Muscle of leg (tissue), 16 donors: ENCODE results near the gene SALL2. TPM values are rescaled to one million over a fixed set of nuclear protein-coding genes. Genes with fewer than 3 reads are reported as not detected.
A peak's percentile ranks its signal among the peaks of the same experiment; 100 is the strongest.
"Not testable (repeated sequence)": the region's sequence is repeated elsewhere in the genome, so short reads cannot be mapped to it uniquely, and the experiment has no call there.

Experiments
- DNase-seq: peaks from one replicate; pipeline ENCODE4 v3.0.0; 2013
- H3K27ac ChIP-seq: one replicate; pipeline ENCODE4 v1.5.1; 2013; ENCODE audit warnings: mild to moderate bottlenecking, low read length, control low read depth
- H3K27me3 ChIP-seq: one replicate; pipeline ENCODE4 v1.6.1; 2013; ENCODE audit warnings: low read length; ENCODE audit not compliant: control insufficient read depth, insufficient read depth
- H3K36me3 ChIP-seq: one replicate; pipeline ENCODE4 v1.6.1; 2013; ENCODE audit warnings: low read length; ENCODE audit not compliant: control insufficient read depth, insufficient read depth
- H3K4me1 ChIP-seq: one replicate; pipeline ENCODE4 v1.6.1; 2013; ENCODE audit warnings: low read length; ENCODE audit not compliant: control insufficient read depth, insufficient read depth
- H3K4me3 ChIP-seq: one replicate; pipeline ENCODE4 v1.5.1; 2013; ENCODE audit warnings: low read length, control low read depth
- H3K9me3 ChIP-seq: replicated peaks from 2 replicates; pipeline ENCODE4 v1.6.1; 2013; ENCODE audit warnings: low read depth, low read length; ENCODE audit not compliant: control insufficient read depth
- WGBS: methylation state at CpG from one replicate; pipeline ENCODE4 v1.1.5; 2013; ENCODE audit warnings: missing lambda C conversion rate; ENCODE audit not compliant: insufficient coverage; 5-methylcytosine and 5-hydroxymethylcytosine counted together
- long read RNA-seq, 11 donors: transcript quantifications; one replicate each; lab custom pipeline, GENCODE V29; 2026
- polyA plus RNA-seq, 8 donors: library from polyadenylated mRNA; unstranded; fragments of 120-200 nt; gene quantifications; one replicate each; pipeline versions ENCODE4 v1.2.1 to v1.2.3, GENCODE V29; 2013; ENCODE audit warnings: inconsistent platforms in 1 of 8, low replicate concordance in 1 of 8; ENCODE audit not compliant: insufficient read length in 8 of 8, insufficient read depth in 1 of 8
- total RNA-seq: library from RNA; stranded (reverse); fragments of 120-200 nt; gene quantifications from one replicate; pipeline ENCODE4 v1.2.4, GENCODE V29; 2013

Gene SALL2
- total RNA-seq (7.1 TPM), polyA plus RNA-seq (10 to 100 TPM; 10.4 to 21.6 (median 15.2) TPM)
- long read RNA-seq, donor 1, partial matches to known transcripts: 0 of 4 reads
- long read RNA-seq, donor 1, other reads (novel, unspliced or antisense): 0 of 4 reads
- long read RNA-seq, donor 2: 0 reads
- long read RNA-seq, donor 3, partial matches to known transcripts: 0 of 2 reads
- long read RNA-seq, donor 3, other reads (novel, unspliced or antisense): 0 of 2 reads
- long read RNA-seq, donor 4, transcript SALL2-202 (2 exons, 659 nt): major isoform, 5 of 5 reads
- long read RNA-seq, donor 4, partial matches to known transcripts: 0 of 5 reads
- long read RNA-seq, donor 4, other reads (novel, unspliced or antisense): 0 of 5 reads
- long read RNA-seq, donor 5, transcript SALL2-202 (2 exons, 659 nt): major isoform, 6 of 6 reads
- long read RNA-seq, donor 5, partial matches to known transcripts: 0 of 6 reads
- long read RNA-seq, donor 5, other reads (novel, unspliced or antisense): 0 of 6 reads
- long read RNA-seq, donor 6, partial matches to known transcripts: 0 of 2 reads
- long read RNA-seq, donor 6, other reads (novel, unspliced or antisense): 0 of 2 reads
- long read RNA-seq, donor 7, partial matches to known transcripts: 0 of 3 reads
- long read RNA-seq, donor 7, other reads (novel, unspliced or antisense): 0 of 3 reads
- long read RNA-seq, donor 8: 0 reads
- long read RNA-seq, donor 9, transcript SALL2-202 (2 exons, 659 nt): major isoform, 5 of 5 reads
- long read RNA-seq, donor 9, partial matches to known transcripts: 0 of 5 reads
- long read RNA-seq, donor 9, other reads (novel, unspliced or antisense): 0 of 5 reads
- long read RNA-seq, donor 10, transcript SALL2-202 (2 exons, 659 nt): major isoform, 6 of 6 reads
- long read RNA-seq, donor 10, partial matches to known transcripts: 0 of 6 reads
- long read RNA-seq, donor 10, other reads (novel, unspliced or antisense): 0 of 6 reads
- long read RNA-seq, donor 11, partial matches to known transcripts: 0 of 4 reads
- long read RNA-seq, donor 11, other reads (novel, unspliced or antisense): 0 of 4 reads

GRCh38 chr14:21525962-21526671, at the start of gene SALL2:
SALL2 (minus strand) TSS chr14:21526346; CDS start chr14:21526127, 219 bp downstream.
- Histone ChIP-seq H3K9me3 (no peaks in the 10 kb centered on the region), H3K4me1 (peaks cover 12% of the 10 kb centered on the region), H3K36me3 (peaks cover 24% of the 10 kb centered on the region), H3K27ac (peak within 1 kb of the TSS; percentile 35), H3K4me3 (peak within 1 kb of the TSS; percentile 75), H3K27me3 (no peaks in the 10 kb centered on the region)
- DNase-seq: peak; percentile 95
- WGBS: 1% methylated on average over 29 of the region's 43 CpGs

DNA sequence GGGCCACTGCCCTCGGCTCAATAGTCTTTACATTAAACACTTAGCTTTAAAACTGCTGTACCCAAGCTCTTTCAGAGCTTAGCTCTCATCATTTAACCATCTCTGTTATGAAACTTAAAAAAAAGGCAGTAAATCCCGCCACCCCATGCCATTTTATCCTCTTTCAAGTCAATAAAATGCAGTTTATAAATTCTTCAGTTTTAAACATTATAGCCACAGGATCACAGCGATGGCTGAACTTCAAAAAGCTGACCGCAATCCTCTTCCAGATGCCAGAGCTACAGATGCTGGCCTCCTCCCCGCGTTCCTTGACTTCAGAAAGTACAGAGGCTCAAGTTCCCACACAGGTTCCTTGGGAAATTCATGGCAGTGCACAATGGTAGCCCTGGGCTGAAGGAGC, 49.5 kb upstream of the SALL2 start:
- Histone ChIP-seq H3K4me1 (no peaks in the 10 kb centered on the region), H3K27ac (no peak overlapping the region), H3K27me3 (no peaks in the 10 kb centered on the region), H3K4me3 (no peak overlapping the region), H3K9me3 (peaks cover 2% of the 10 kb centered on the region), H3K36me3 (no peaks in the 10 kb centered on the region)
- DNase-seq: no peak
- WGBS: 55% methylated on average over 6 of the region's 6 CpGs

- Histone ChIP-seq H3K27ac (no peak overlapping the region), H3K4me1 (no peaks in the 10 kb centered on the region), H3K9me3 (peaks cover 2% of the 10 kb centered on the region), H3K27me3 (no peaks in the 10 kb centered on the region), H3K36me3 (no peaks in the 10 kb centered on the region), H3K4me3 (no peak overlapping the region)
- DNase-seq: no peak
Observed at GRCh38 chr14:21572604-21573003, 46.5 kb upstream of the SALL2 start.

DNA sequence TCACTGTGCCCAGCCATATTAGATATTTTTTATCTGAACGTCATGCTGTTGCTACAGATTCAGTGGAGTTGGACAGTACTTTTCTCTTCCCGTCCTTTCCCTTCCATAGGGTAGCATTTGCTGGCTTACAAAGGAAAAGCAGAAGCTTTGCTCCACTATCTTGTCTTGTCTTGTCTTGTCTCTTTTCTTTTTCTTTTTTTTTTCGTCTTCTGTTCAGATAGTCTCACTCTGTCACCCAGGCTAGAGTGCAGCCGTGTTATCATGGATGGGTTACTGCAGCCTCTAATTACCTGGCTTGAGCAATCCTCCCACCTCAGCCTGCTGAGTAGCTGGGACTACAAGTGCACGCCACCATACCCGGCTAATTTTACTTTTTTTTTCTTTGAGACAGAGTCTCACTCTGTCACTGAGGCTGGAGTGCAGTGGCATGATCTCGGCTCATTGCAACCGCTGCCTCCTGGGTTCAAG, 32.6 kb upstream of the SALL2 start:
- Histone ChIP-seq H3K4me3 (no peak overlapping the region), H3K27ac (no peak overlapping the region), H3K27me3 (no peaks in the 10 kb centered on the region), H3K36me3 (no peaks in the 10 kb centered on the region), H3K4me1 (peaks cover 13% of the 10 kb centered on the region), H3K9me3 (no peaks in the 10 kb centered on the region)
- WGBS: 76% methylated on average over 8 of the region's 8 CpGs
- no peak for DNase-seq

- no peaks in the 10 kb centered on the region for H3K36me3 ChIP-seq
- no peaks in the 10 kb centered on the region for H3K27me3 ChIP-seq
- DNase-seq: peak; percentile 97
- WGBS: 0% methylated on average over 2 of the region's 11 CpGs
- H3K4me3 ChIP-seq: peak overlapping the region; percentile 29
- peaks cover 13% of the 10 kb centered on the region for H3K4me1 ChIP-seq
- no peaks in the 10 kb centered on the region for H3K9me3 ChIP-seq
- H3K27ac ChIP-seq: peak overlapping the region; percentile 79
Observed at GRCh38 chr14:21557084-21557901, 31.1 kb upstream of the SALL2 start.

GRCh38 chr14:21556378-21557083, 30.4 kb upstream of the SALL2 start:
- H3K4me1 ChIP-seq: peaks cover 13% of the 10 kb centered on the region
- peak overlapping the region; percentile 79 for H3K27ac ChIP-seq
- no peaks in the 10 kb centered on the region for H3K36me3 ChIP-seq
- H3K27me3 ChIP-seq: no peaks in the 10 kb centered on the region
- H3K9me3 ChIP-seq: no peaks in the 10 kb centered on the region
- 50% methylated on average over 1 of the region's 5 CpGs for WGBS
- DNase-seq: no peak
- no peak overlapping the region for H3K4me3 ChIP-seq

GRCh38 chr14:21553266-21553665, 27.1 kb upstream of the SALL2 start:
- no CpG with 5 or more reads among the region's 3 CpGs for WGBS
- no peak for DNase-seq

GRCh38 chr14:21544588-21544987, 18.4 kb upstream of the SALL2 start:
- WGBS: no CpG with 5 or more reads among the region's 7 CpGs
- not testable (repeated sequence) for H3K27me3 ChIP-seq, H3K4me3 ChIP-seq, H3K36me3 ChIP-seq, H3K27ac ChIP-seq, H3K4me1 ChIP-seq, DNase-seq, H3K9me3 ChIP-seq

More at GRCh38 chr14:21553266-21553665, 27.1 kb upstream of the SALL2 start:
- Histone ChIP-seq H3K36me3 (no peaks in the 10 kb centered on the region), H3K27ac (no peak overlapping the region), H3K9me3 (no peaks in the 10 kb centered on the region), H3K4me1 (peaks cover 13% of the 10 kb centered on the region), H3K27me3 (no peaks in the 10 kb centered on the region), H3K4me3 (no peak overlapping the region)
